HepG2 (cell line): ENCODE data around the gene NUBP2. TPM values are rescaled to one million over a fixed set of nuclear protein-coding genes. Genes with fewer than 3 reads are reported as not detected.

ENCODE experiments used
- CEBPB ChIP-seq: IDR thresholded peaks from 2 replicates; pipeline ENCODE4 v1.6.1; 2011; ENCODE audit warnings: low read depth, low read length, improper control_type of control experiment, borderline replicate concordance
- HMG20A ChIP-seq: IDR thresholded peaks from 2 replicates; pipeline ENCODE4 v1.6.1; 2016; ENCODE audit warnings: borderline replicate concordance
- HNRNPK ChIP-seq: fragments of 200-400 bp; formaldehyde crosslinking; IDR thresholded peaks from 2 replicates; pipeline ENCODE4 v1.6.1; 2018; ENCODE audit warnings: low read length, low read depth, moderate library complexity, mild to moderate bottlenecking; ENCODE audit not compliant: poor library complexity, severe bottlenecking
- IKZF4 ChIP-seq: sonication (generic); formaldehyde crosslinking; IDR thresholded peaks from 2 replicates; pipeline ENCODE4 v1.5.1; 2020; ENCODE audit warnings: borderline replicate concordance, mild to moderate bottlenecking, low read depth, missing genetic modification reagents; ENCODE audit errors: not compliant biosample characterization
- MBD4 ChIP-seq: IDR thresholded peaks from 2 replicates; pipeline ENCODE4 v1.6.1; 2012; ENCODE audit warnings: low read length, inconsistent platforms, borderline replicate concordance
- NFE2 ChIP-seq: sonication (generic); formaldehyde crosslinking; IDR thresholded peaks from 2 replicates; pipeline ENCODE4 v1.4.0; 2020; ENCODE audit warnings: missing genetic modification reagents
- PAF1 ChIP-seq: IDR thresholded peaks from 2 replicates; pipeline ENCODE4 v1.6.1; 2016; ENCODE audit warnings: missing genetic modification reagents, missing compliant biosample characterization
- RFX3 ChIP-seq: IDR thresholded peaks from 2 replicates; pipeline ENCODE4 v1.6.1; 2016; ENCODE audit warnings: missing biosample characterization, missing genetic modification reagents
- SIN3B ChIP-seq: fragments of 150-350 bp; IDR thresholded peaks from 2 replicates; pipeline ENCODE4 v1.6.1; 2014; ENCODE audit warnings: low read length
- SKI ChIP-seq: fragments of 450-650 bp; IDR thresholded peaks from one replicate; pipeline ENCODE4 v1.6.1; 2018; ENCODE audit warnings: mild to moderate bottlenecking; ENCODE audit not compliant: partially characterized antibody
- TARDBP ChIP-seq: sonication (generic); formaldehyde crosslinking; IDR thresholded peaks from 2 replicates; pipeline ENCODE4 v1.8.0; 2022; ENCODE audit warnings: mild to moderate bottlenecking, missing genetic modification reagents
- ZNF207 ChIP-seq: fragments of 450-650 bp; IDR thresholded peaks from 2 replicates; pipeline ENCODE4 v1.6.1; 2016; ENCODE audit warnings: antibody characterized with exemption, borderline replicate concordance
- ZNF24 ChIP-seq: fragments of 450-650 bp; IDR thresholded peaks from 2 replicates; pipeline ENCODE4 v1.6.1; 2017; ENCODE audit warnings: antibody characterized with exemption, mild to moderate bottlenecking
- polyA plus RNA-seq, 8 experiments: library from polyadenylated mRNA; depleted of rRNA in 3 of 8; stranded (reverse) in 7 of 8; unstranded in 1 of 8; fragments of >200 nt; fragmentation: Illumina TruSeq in 4 of 8; extraction: Trizol in 4 of 8; gene quantifications; 2 replicates each; pipeline versions ENCODE4 v1.2.1 to v1.2.3, GENCODE V29; 2011 to 2016; ENCODE audit warnings: low read depth in 4 of 8, missing spikeins in 1 of 8, mixed read lengths in 1 of 8; ENCODE audit not compliant: insufficient read depth in 1 of 8
- total RNA-seq, 5 experiments: library from RNA; depleted of rRNA; stranded (reverse); fragments of >200 nt; fragmentation: Illumina TruSeq; extraction: Trizol; gene quantifications; 2 replicates each; pipeline ENCODE4 v1.2.3, GENCODE V29; 2016; ENCODE audit warnings: low read depth in 1 of 5
- TF ChIP-seq, protein P1 (sequence below): sonication (generic); formaldehyde crosslinking; IDR thresholded peaks from 2 replicates; pipeline ENCODE4 v1.4.0; 2020; ENCODE audit warnings: mild to moderate bottlenecking, missing genetic modification reagents
- TF ChIP-seq, protein P2 (sequence below): sonication (generic); formaldehyde crosslinking; conservative IDR thresholded peaks from 2 replicates; pipeline ENCODE4 v1.8.0; 2022; ENCODE audit warnings: low read depth, missing genetic modification reagents
- TF ChIP-seq, protein P3 (sequence below): sonication (generic); formaldehyde crosslinking; IDR thresholded peaks from 2 replicates; pipeline ENCODE4 v1.4.0; 2020; ENCODE audit warnings: missing genetic modification reagents, mild to moderate bottlenecking, borderline replicate concordance
- TF ChIP-seq, protein P4 (sequence below): sonication (generic); formaldehyde crosslinking; IDR thresholded peaks from 2 replicates; pipeline ENCODE4 v1.4.0; 2020; ENCODE audit warnings: low read depth, mild to moderate bottlenecking, missing genetic modification reagents

Gene NUBP2
- total and polyA plus RNA-seq, 2 of the 13 experiments (the other 11 are each of a cell fraction or from before 2014, with no cell fraction given): 25.7 to 61.5 TPM

DNA sequence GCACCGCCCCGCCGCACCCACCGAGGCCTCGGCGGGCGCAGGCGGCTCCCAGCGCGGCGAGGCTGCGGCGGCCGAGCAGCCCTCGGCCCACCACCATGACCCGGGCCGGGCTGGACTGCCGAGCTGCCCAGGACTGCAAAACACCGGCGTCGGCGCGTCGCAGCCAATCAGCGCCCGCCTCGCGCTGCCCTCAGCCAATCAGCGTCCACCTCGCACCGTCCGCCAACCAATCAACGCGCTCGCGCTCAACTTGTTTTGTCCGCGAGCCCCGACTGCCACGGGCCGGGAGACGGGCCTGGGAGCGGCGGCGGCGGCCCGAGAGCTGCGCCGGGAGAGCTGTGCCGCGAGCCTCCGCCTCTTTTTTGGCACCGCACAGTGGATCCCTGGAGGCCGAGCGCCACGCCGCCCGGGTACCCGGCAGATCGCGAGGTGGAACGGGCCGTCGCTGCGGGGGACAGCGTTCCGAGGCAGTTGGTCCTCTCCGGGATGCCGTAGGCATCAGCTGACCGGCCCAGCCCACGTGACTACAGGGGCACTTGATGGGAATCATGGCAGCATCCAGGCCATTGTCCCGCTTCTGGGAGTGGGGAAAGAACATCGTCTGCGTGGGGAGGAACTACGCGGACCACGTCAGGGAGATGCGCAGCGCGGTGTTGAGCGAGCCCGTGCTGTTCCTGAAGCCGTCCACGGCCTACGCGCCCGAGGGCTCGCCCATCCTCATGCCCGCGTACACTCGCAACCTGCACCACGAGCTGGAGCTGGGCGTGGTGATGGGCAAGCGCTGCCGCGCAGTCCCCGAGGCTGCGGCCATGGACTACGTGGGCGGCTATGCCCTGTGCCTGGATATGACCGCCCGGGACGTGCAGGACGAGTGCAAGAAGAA is 44.2 kb downstream of the NUBP2 start, which contains the start of the genes FAHD1 and HAGH (continued):
- TF ChIP-seq, protein P1, sequence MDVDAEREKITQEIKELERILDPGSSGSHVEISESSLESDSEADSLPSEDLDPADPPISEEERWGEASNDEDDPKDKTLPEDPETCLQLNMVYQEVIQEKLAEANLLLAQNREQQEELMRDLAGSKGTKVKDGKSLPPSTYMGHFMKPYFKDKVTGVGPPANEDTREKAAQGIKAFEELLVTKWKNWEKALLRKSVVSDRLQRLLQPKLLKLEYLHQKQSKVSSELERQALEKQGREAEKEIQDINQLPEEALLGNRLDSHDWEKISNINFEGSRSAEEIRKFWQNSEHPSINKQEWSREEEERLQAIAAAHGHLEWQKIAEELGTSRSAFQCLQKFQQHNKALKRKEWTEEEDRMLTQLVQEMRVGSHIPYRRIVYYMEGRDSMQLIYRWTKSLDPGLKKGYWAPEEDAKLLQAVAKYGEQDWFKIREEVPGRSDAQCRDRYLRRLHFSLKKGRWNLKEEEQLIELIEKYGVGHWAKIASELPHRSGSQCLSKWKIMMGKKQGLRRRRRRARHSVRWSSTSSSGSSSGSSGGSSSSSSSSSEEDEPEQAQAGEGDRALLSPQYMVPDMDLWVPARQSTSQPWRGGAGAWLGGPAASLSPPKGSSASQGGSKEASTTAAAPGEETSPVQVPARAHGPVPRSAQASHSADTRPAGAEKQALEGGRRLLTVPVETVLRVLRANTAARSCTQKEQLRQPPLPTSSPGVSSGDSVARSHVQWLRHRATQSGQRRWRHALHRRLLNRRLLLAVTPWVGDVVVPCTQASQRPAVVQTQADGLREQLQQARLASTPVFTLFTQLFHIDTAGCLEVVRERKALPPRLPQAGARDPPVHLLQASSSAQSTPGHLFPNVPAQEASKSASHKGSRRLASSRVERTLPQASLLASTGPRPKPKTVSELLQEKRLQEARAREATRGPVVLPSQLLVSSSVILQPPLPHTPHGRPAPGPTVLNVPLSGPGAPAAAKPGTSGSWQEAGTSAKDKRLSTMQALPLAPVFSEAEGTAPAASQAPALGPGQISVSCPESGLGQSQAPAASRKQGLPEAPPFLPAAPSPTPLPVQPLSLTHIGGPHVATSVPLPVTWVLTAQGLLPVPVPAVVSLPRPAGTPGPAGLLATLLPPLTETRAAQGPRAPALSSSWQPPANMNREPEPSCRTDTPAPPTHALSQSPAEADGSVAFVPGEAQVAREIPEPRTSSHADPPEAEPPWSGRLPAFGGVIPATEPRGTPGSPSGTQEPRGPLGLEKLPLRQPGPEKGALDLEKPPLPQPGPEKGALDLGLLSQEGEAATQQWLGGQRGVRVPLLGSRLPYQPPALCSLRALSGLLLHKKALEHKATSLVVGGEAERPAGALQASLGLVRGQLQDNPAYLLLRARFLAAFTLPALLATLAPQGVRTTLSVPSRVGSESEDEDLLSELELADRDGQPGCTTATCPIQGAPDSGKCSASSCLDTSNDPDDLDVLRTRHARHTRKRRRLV: peak; percentile 61; the same call in 1 of the 2 replicates
- TF ChIP-seq PAF1: no peak
- TF ChIP-seq SIN3B: peak; percentile 94
- no peak for TF ChIP-seq ZNF207
- TF ChIP-seq HMG20A: no peak
- TF ChIP-seq, protein P2, sequence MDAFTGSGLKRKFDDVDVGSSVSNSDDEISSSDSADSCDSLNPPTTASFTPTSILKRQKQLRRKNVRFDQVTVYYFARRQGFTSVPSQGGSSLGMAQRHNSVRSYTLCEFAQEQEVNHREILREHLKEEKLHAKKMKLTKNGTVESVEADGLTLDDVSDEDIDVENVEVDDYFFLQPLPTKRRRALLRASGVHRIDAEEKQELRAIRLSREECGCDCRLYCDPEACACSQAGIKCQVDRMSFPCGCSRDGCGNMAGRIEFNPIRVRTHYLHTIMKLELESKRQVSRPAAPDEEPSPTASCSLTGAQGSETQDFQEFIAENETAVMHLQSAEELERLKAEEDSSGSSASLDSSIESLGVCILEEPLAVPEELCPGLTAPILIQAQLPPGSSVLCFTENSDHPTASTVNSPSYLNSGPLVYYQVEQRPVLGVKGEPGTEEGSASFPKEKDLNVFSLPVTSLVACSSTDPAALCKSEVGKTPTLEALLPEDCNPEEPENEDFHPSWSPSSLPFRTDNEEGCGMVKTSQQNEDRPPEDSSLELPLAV (CRISPR knock-in tag): 0 out of 2 replicates have a peak, but pooled peaks have one; percentile 38
- TF ChIP-seq CEBPB: no peak
- TF ChIP-seq NFE2: no peak
- TF ChIP-seq, protein P3, sequence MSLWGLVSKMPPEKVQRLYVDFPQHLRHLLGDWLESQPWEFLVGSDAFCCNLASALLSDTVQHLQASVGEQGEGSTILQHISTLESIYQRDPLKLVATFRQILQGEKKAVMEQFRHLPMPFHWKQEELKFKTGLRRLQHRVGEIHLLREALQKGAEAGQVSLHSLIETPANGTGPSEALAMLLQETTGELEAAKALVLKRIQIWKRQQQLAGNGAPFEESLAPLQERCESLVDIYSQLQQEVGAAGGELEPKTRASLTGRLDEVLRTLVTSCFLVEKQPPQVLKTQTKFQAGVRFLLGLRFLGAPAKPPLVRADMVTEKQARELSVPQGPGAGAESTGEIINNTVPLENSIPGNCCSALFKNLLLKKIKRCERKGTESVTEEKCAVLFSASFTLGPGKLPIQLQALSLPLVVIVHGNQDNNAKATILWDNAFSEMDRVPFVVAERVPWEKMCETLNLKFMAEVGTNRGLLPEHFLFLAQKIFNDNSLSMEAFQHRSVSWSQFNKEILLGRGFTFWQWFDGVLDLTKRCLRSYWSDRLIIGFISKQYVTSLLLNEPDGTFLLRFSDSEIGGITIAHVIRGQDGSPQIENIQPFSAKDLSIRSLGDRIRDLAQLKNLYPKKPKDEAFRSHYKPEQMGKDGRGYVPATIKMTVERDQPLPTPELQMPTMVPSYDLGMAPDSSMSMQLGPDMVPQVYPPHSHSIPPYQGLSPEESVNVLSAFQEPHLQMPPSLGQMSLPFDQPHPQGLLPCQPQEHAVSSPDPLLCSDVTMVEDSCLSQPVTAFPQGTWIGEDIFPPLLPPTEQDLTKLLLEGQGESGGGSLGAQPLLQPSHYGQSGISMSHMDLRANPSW (CRISPR knock-in tag): no peak; the same call in 1 of the 2 replicates
- no peak for TF ChIP-seq ZNF24
- peak; percentile 58 for TF ChIP-seq SKI
- no peak for TF ChIP-seq RFX3 (CRISPR knock-in tag)
- TF ChIP-seq HNRNPK: peak; percentile 48
- TF ChIP-seq, protein P4, sequence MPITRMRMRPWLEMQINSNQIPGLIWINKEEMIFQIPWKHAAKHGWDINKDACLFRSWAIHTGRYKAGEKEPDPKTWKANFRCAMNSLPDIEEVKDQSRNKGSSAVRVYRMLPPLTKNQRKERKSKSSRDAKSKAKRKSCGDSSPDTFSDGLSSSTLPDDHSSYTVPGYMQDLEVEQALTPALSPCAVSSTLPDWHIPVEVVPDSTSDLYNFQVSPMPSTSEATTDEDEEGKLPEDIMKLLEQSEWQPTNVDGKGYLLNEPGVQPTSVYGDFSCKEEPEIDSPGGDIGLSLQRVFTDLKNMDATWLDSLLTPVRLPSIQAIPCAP: no peak
- TF ChIP-seq IKZF4: no peak
- TF ChIP-seq TARDBP (CRISPR knock-in tag): peak; percentile 88
- no peak for TF ChIP-seq MBD4
